GM15510 (cell line): Measurements from ENCODE around the gene ANKRD12.

Source experiments
- POLR2A ChIP-seq: IDR thresholded peaks from 3 replicates; pipeline ENCODE4 v1.6.1; 2011; ENCODE audit warnings: borderline replicate concordance; ENCODE audit not compliant: insufficient read length; ENCODE audit errors: extremely low read depth

Gene ANKRD12

GRCh38 chr18:9148203-9148552, 11.6 kb downstream of the ANKRD12 start:
- no peak for TF ChIP-seq POLR2A

- TF ChIP-seq POLR2A = no peak
Measured at GRCh38 chr18:9150121-9150520, 13.5 kb downstream of the ANKRD12 start.

GRCh38 chr18:9153256-9153655, 16.7 kb downstream of the ANKRD12 start:
- TF ChIP-seq POLR2A = no peak

- no peak for TF ChIP-seq POLR2A
Measured at GRCh38 chr18:9156604-9157249, 20.1 kb downstream of the ANKRD12 start.

GRCh38 chr18:9157806-9158205, 21.2 kb downstream of the ANKRD12 start:
- TF ChIP-seq POLR2A = no peak

- TF ChIP-seq POLR2A = no peak
Measured at GRCh38 chr18:9160014-9160413, 23.4 kb downstream of the ANKRD12 start.

GRCh38 chr18:9172506-9173127, 36.0 kb downstream of the ANKRD12 start:
- no peak for TF ChIP-seq POLR2A

GRCh38 chr18:9173770-9174233, 37.2 kb downstream of the ANKRD12 start:
- TF ChIP-seq POLR2A = no peak

GRCh38 chr18:9174302-9174701, 37.7 kb downstream of the ANKRD12 start:
- TF ChIP-seq POLR2A = no peak

GRCh38 chr18:9175115-9175514, 38.5 kb downstream of the ANKRD12 start:
- TF ChIP-seq POLR2A = no peak

GRCh38 chr18:9177031-9177430, 40.5 kb downstream of the ANKRD12 start:
- TF ChIP-seq POLR2A = no peak

- TF ChIP-seq POLR2A = no peak
Measured at GRCh38 chr18:9177466-9177865, 40.9 kb downstream of the ANKRD12 start.

- TF ChIP-seq POLR2A = no peak
Measured at GRCh38 chr18:9178557-9178956, 42.0 kb downstream of the ANKRD12 start.

- no peak for TF ChIP-seq POLR2A
Measured at GRCh38 chr18:9181275-9181674, 44.7 kb downstream of the ANKRD12 start.

- no peak for TF ChIP-seq POLR2A
Measured at GRCh38 chr18:9182852-9183399, 46.3 kb downstream of the ANKRD12 start.

- no peak for TF ChIP-seq POLR2A
Measured at GRCh38 chr18:9184998-9185613, 48.5 kb downstream of the ANKRD12 start.
